Pancreas (tissue), 10 donors: Measurements from ENCODE around the gene B3GALT4. TPM values are rescaled to one million over a fixed set of nuclear protein-coding genes. Genes with fewer than 3 reads are reported as not detected.

ENCODE experiments used
- ATAC-seq, 4 donors: fragments of 200-7000 bp; cut with Tn5 transposase; one replicate each; pipeline versions ENCODE4 v1.8.0 to v1.9.1; 2020; ENCODE audit warnings: mild to moderate bottlenecking in 4 of 4, moderate library complexity in 4 of 4
- DNase-seq, 6 donors: peaks; one replicate each; pipeline ENCODE4 v3.0.0-alpha.2; 2020
- FAIRE-seq: peaks from 2 replicates; lab custom pipeline; 2012; peaks lifted over from hg19 to GRCh38; lab: Jason Lieb, UNC
- H3K27ac ChIP-seq, 4 donors: fragments of 200-600 bp; sonication (generic); 1 replicate in 3 of 4; 2 replicates in 1 of 4; pipeline versions ENCODE4 v1.5.0 to v1.8.0; 2020
- H3K27me3 ChIP-seq, 4 donors: fragments of 200-600 bp; one replicate each; pipeline ENCODE4 v1.8.0; 2021
- H3K36me3 ChIP-seq, 3 donors: fragments of 200-600 bp; sonication (generic) in 1 of 3; one replicate each; pipeline versions ENCODE4 v1.5.0 to v1.8.0; 2020 to 2021
- H3K4me1 ChIP-seq, 3 donors: fragments of 200-600 bp; one replicate each; pipeline ENCODE4 v1.8.0; 2021
- H3K4me3 ChIP-seq, 4 donors: fragments of 200-600 bp; sonication (generic) in 2 of 4; one replicate each; pipeline versions ENCODE4 v1.5.0 to v1.8.0; 2020 to 2021
- H3K9me3 ChIP-seq, 4 donors: fragments of 200-600 bp; one replicate each; pipeline ENCODE4 v1.8.0; 2021
- CTCF ChIP-seq, 4 donors: fragments of 200-600 bp; sonication (generic) in 3 of 4; IDR thresholded peaks; one replicate each; pipeline versions ENCODE4 v1.5.0 to v1.8.0; 2021; ENCODE audit warnings: antibody characterized with exemption in 4 of 4
- WGBS, 2 donors: extraction: QIAGEN DNeasy Blood & Tissue Kit; methylation state at CpG; one replicate each; pipeline ENCODE4 v1.1.7; 2013; 5-methylcytosine and 5-hydroxymethylcytosine counted together
- intact Hi-C, 3 donors: fragments of 100-400 bp; cut with DNase I; formaldehyde crosslinking; loops; one replicate each; pipeline versions ENCODE4 v1.11.1 to v1.14.2; 2022
- polyA plus RNA-seq, 2 donors: library from polyadenylated mRNA; stranded (reverse); fragments of 200-250 nt; gene quantifications; one replicate each; pipeline ENCODE4 v1.2.3, GENCODE V29; 2013
- total RNA-seq, 6 donors: library from RNA; stranded (reverse); fragmentation: NEBNext Ultra II Directional in 4 of 6; extraction: Animal tissue kit (Norgen Biotek cat#: 25700) in 4 of 6; gene quantifications; one replicate each; pipeline versions ENCODE4 v1.2.1 to v1.2.4, GENCODE V29; 2021 to 2023
- donor health status: healthy with polysubstance abuse.
- donor health status: DM: no; HTN: no; CAD: no; lungs with moderate emphysema.
- donor health status: DM: no; HTN: no; CAD: no.
- donor health status: control.
- donor health status: control.
- donor health status: Bipolar disorder and iron deficiency.
- donor health status: DM: yes; HTN: yes; CAD: no.
- donor health status: DM: no; HTN: no; CAD: no.
- donor health status: DM: no; HTN: no; CAD: no.
- donor health status: DM: yes; HTN: yes; CAD: no.

B3GALT4 gene
- total and polyA plus RNA-seq, 8 donors: 2.1 to 8.7 (median 2.9) TPM

GRCh38 chr6:33299237-33299944 lies 22.5 kb downstream of the B3GALT4 start:
- WGBS, 2 donors: 0 to 1% methylated on average over 54 of the region's 54 CpGs
- no peaks in the 10 kb centered on the region for H3K27me3 ChIP-seq
- DNase-seq: peak; percentile 88 to 95 (median 90)
- intact Hi-C loops: no loop called here
- H3K4me1 ChIP-seq: peaks cover 0 to 11% (median 5%) of the 10 kb centered on the region in 3 donors
- H3K36me3 ChIP-seq: peaks cover 0 to 8% (median 0%) of the 10 kb centered on the region in 3 donors
- TF ChIP-seq CTCF (IDR thresholded peaks at IDR 0.05): peak; percentile 23 to 72 (median 58)
- H3K27ac ChIP-seq: peak overlapping the region; percentile 89 to 94 (median 92)
- no peaks in the 10 kb centered on the region for H3K9me3 ChIP-seq
- no peak for FAIRE-seq
- peak overlapping the region; percentile 68 to 93 (median 88) for H3K4me3 ChIP-seq
- peak; percentile 80 to 86 (median 82) for ATAC-seq

- FAIRE-seq (no peak), ATAC-seq (no peak), DNase-seq (no peak)
- intact Hi-C loops: no loop called here
- 85% methylated on average over 3 of the region's 3 CpGs for WGBS, 2 donors
- Histone ChIP-seq H3K36me3 (peaks cover 0 to 9% (median 0%) of the 10 kb centered on the region in 3 donors), H3K27ac (no peak overlapping the region), H3K27me3 (no peaks in the 10 kb centered on the region), H3K9me3 (no peaks in the 10 kb centered on the region), H3K4me3 (no peak overlapping the region), H3K4me1 (peaks cover 0 to 11% (median 5%) of the 10 kb centered on the region in 3 donors)
- TF ChIP-seq CTCF (IDR thresholded peaks at IDR 0.05): no peak
These were observed 25.0 kb downstream of the B3GALT4 start for GRCh38 chr6:33301877-33302276.

- WGBS, 2 donors: 85% methylated on average over 16 of the region's 16 CpGs
- H3K9me3 ChIP-seq: no peaks in the 10 kb centered on the region
- H3K27me3 ChIP-seq: no peaks in the 10 kb centered on the region
- no peak for TF ChIP-seq CTCF (IDR thresholded peaks at IDR 0.05)
- ATAC-seq (no peak), FAIRE-seq (no peak), DNase-seq (peak in 1 of 6 donors; percentile 63)
- H3K27ac ChIP-seq: no peak overlapping the region
- intact Hi-C loops: no loop called here
- H3K4me1 ChIP-seq: peaks cover 0 to 11% (median 0%) of the 10 kb centered on the region in 3 donors
- no peak overlapping the region for H3K4me3 ChIP-seq
- peaks cover 0 to 9% (median 0%) of the 10 kb centered on the region in 3 donors for H3K36me3 ChIP-seq
These were observed 27.3 kb downstream of the B3GALT4 start for GRCh38 chr6:33304216-33304615.

- 56 to 61% methylated on average over 8 of the region's 8 CpGs for WGBS, 2 donors
- H3K9me3 ChIP-seq: no peaks in the 10 kb centered on the region
- FAIRE-seq (no peak), DNase-seq (peak in 2 of 6 donors; percentile 39 to 64), ATAC-seq (no peak)
- H3K27ac ChIP-seq: no peak overlapping the region
- intact Hi-C loops: no loop called here
- no peaks in the 10 kb centered on the region for H3K27me3 ChIP-seq
- H3K4me3 ChIP-seq: no peak overlapping the region
- no peak for TF ChIP-seq CTCF (IDR thresholded peaks at IDR 0.05)
- peaks cover 0 to 9% (median 0%) of the 10 kb centered on the region in 3 donors for H3K36me3 ChIP-seq
- peaks cover 0 to 9% (median 0%) of the 10 kb centered on the region in 3 donors for H3K4me1 ChIP-seq
These were observed 28.1 kb downstream of the B3GALT4 start for GRCh38 chr6:33305052-33305451.

- DNase-seq: no peak
- Histone ChIP-seq H3K36me3 (peaks cover 0 to 9% (median 0%) of the 10 kb centered on the region in 3 donors), H3K4me3 (no peak overlapping the region), H3K27me3 (no peaks in the 10 kb centered on the region), H3K4me1 (peaks cover 0 to 7% (median 0%) of the 10 kb centered on the region in 3 donors), H3K9me3 (no peaks in the 10 kb centered on the region), H3K27ac (no peak overlapping the region)
- intact Hi-C loops: no loop called here
- no peak for FAIRE-seq
- ATAC-seq: no peak
- 84 to 95% methylated on average over 4 of the region's 4 CpGs for WGBS, 2 donors
- no peak for TF ChIP-seq CTCF (IDR thresholded peaks at IDR 0.05)
These were observed 29.4 kb downstream of the B3GALT4 start for GRCh38 chr6:33306356-33306755.
